Measurements from ENCODE around the gene NABP1.

DNA sequence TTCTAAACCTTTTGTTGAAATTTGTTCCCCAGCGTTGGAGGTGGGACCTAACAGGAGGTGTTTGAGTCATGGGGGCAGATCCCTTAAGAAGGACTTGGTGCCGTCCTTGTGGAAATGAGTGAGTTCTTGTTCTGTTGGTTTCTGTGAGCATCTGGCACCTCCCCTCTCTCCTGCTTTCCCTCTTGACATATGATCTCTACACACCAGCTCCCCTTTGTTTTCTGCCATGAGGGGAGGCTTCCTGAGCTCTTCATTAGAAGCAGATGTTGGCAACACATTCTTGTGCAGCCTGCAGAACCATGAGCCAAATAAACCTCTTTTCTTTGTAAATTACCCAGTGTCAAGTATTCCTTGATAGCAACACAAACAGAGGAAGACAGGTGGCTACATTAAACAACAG is 23.8 kb downstream of the NABP1 start:
- TF ChIP-seq CEBPB (IDR thresholded peaks at IDR 0.05): no peak
- TF ChIP-seq, protein P1, sequence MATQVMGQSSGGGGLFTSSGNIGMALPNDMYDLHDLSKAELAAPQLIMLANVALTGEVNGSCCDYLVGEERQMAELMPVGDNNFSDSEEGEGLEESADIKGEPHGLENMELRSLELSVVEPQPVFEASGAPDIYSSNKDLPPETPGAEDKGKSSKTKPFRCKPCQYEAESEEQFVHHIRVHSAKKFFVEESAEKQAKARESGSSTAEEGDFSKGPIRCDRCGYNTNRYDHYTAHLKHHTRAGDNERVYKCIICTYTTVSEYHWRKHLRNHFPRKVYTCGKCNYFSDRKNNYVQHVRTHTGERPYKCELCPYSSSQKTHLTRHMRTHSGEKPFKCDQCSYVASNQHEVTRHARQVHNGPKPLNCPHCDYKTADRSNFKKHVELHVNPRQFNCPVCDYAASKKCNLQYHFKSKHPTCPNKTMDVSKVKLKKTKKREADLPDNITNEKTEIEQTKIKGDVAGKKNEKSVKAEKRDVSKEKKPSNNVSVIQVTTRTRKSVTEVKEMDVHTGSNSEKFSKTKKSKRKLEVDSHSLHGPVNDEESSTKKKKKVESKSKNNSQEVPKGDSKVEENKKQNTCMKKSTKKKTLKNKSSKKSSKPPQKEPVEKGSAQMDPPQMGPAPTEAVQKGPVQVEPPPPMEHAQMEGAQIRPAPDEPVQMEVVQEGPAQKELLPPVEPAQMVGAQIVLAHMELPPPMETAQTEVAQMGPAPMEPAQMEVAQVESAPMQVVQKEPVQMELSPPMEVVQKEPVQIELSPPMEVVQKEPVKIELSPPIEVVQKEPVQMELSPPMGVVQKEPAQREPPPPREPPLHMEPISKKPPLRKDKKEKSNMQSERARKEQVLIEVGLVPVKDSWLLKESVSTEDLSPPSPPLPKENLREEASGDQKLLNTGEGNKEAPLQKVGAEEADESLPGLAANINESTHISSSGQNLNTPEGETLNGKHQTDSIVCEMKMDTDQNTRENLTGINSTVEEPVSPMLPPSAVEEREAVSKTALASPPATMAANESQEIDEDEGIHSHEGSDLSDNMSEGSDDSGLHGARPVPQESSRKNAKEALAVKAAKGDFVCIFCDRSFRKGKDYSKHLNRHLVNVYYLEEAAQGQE (IDR thresholded peaks at IDR 0.05; ENCODE audit: low read depth): no peak
- TF ChIP-seq EGR1 (IDR thresholded peaks at IDR 0.05): no peak
- TF ChIP-seq EP300 (IDR thresholded peaks at IDR 0.05; ENCODE audit: borderline replicate concordance): no peak
- TF ChIP-seq FOXM1 (IDR thresholded peaks at IDR 0.05; ENCODE audit: borderline replicate concordance, low read depth): no peak
- no peak for TF ChIP-seq TCF12 (IDR thresholded peaks at IDR 0.05; ENCODE audit: low read depth)
- TF ChIP-seq ZBTB7A (IDR thresholded peaks at IDR 0.05; ENCODE audit: low read depth): no peak
- no peak for TF ChIP-seq RAD21 (IDR thresholded peaks at IDR 0.05; ENCODE audit: low read depth)
- TF ChIP-seq CREB1 (IDR thresholded peaks at IDR 0.05; ENCODE audit: low read depth): no peak
- no peak for TF ChIP-seq TEAD4 (IDR thresholded peaks at IDR 0.05)
- TF ChIP-seq NFIC (IDR thresholded peaks at IDR 0.05): no peak
- TF ChIP-seq YY1 (IDR thresholded peaks at IDR 0.05; ENCODE audit: low read depth): no peak
- TF ChIP-seq TAF1 (IDR thresholded peaks at IDR 0.05; ENCODE audit: low read depth): no peak
- TF ChIP-seq, protein P2, sequence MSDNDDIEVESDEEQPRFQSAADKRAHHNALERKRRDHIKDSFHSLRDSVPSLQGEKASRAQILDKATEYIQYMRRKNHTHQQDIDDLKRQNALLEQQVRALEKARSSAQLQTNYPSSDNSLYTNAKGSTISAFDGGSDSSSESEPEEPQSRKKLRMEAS (IDR thresholded peaks at IDR 0.05): no peak

Measured in Ishikawa (cell line).